HL-60/S4 treated with phorbol 12-myristate 13-acetate at 8.2 ng/mL for 4 days and 3 days (cell line): ENCODE measurements around the gene TP53I3.
"Not testable (repeated sequence)": the region's sequence is repeated elsewhere in the genome, so short reads cannot be mapped to it uniquely, and the experiment has no call there.

Experiments used
- in situ Hi-C: fragments of 300-500 bp; cut with MboI; formaldehyde crosslinking; loops from 2 replicates; pipeline ENCODE4 v1.15.0; 2022; ENCODE audit warnings: low sequenced_read_pairs

The TP53I3 gene, protein sequence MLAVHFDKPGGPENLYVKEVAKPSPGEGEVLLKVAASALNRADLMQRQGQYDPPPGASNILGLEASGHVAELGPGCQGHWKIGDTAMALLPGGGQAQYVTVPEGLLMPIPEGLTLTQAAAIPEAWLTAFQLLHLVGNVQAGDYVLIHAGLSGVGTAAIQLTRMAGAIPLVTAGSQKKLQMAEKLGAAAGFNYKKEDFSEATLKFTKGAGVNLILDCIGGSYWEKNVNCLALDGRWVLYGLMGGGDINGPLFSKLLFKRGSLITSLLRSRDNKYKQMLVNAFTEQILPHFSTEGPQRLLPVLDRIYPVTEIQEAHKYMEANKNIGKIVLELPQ

DNA sequence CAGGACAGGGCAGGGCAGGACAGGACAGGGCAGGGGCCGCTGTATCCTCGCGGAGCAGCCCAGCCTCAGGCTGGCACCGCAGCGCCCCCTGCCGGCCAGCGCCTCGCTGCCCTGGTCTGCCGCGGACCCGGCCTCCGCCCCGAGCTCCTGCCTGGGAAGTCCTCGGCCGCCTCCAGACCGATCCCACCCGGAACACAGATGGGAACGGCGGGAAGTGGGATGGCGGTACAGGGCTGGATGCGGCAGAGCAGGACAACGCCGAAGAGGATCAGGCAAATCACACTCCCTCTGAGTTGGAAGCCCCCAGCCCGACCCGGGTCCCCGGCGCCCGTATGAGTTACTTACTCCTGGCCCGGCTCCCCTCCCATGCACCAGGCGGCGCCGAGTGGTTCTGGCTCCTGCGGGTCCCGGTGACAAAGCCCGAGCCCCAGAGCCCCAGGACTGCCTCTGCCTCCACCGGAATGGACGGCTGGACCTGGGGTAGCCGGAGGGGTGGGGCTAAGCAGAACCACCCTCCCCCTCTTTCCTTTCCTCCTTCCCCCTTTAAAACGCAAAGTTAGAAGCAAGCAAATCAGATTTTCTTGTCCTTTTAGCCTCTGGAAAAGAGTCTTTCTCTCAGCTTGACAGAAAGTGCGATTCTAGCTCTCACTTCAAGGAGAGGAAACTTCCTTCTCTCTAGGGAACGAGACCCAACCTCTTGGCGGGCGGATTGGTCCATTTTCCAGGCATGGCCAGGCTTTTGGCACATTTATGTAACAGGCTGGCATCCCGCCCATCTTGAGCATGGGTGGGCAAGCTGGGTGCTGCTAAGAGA is at the start of gene TP53I3:
TP53I3 (minus strand) TSS at position 449 of the 814 bp plus-strand sequence. CDS start 508 bp downstream, outside the sequence.
- in situ Hi-C loops: no loop called here

DNA sequence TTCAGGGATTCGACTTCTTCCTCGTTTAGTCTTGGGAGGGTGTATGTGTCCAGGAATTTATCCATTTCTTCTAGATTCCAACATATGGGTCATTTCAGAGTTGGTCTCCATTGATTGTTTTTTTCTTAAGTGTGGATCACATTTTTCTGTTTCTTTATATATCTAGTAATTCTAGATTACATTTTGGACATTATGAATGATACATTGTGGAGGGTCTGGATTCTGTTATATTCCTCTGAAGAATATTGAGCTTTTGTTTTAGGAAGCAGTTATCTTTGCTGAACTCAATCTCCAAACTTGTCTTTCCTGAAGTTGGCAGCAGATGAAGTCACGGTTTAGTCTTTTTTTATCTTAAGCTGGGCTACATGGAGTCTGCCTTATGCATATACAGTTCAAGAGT is 47.9 kb upstream of the TP53I3 start:
- in situ Hi-C loops: no loop called here

DNA sequence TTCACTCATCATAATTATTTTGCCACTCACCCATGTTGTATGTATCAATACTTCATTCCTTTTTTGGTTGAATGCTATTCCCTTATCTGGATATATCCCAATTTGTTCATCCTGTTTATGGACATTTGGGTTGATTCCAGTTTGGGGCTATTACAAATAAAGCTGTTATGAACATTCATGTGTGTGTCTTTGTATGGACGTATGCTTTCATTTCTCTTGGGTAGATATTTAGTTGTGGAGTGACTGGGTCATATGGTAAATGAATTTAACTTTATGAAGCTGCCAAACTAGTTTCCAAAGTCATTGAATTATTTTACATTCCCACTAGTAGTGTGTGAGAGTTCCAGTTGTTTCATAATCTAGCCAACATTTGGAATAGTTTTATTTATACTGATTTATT is 41.3 kb upstream of the TP53I3 start:
- in situ Hi-C loops: no loop called here

DNA sequence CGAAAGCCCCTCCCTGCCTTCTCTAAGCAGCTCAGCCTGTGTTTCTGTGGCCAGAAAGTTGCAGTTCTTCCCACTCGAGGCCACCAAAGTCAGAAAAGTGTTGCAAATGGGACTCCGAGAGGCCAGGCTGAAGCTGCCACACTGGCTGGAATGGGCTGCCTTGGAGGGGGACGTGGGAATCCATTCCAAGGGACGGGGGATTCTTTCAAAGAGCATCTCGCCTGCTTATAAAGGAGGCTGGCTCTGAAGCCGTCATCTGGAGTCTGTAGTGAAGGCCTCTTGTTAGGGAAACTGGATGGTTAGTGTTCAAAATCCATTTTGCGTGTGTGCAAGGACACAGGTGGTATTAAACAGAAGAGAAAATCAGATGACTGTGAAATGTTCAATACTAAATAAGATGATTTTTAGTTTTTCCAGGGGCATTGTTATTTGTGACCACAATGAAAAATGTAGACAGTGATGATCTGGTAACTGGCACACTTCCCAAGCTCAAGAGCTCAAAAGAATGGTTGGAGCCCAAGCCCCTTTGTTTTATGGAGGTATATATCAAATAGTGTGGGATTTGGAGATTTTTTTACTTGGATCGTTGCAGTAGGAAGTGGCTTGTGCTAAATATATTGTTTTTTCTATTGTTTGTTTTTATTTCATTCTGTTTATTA is 39.4 kb upstream of the TP53I3 start:
- in situ Hi-C loops: no loop called here

DNA sequence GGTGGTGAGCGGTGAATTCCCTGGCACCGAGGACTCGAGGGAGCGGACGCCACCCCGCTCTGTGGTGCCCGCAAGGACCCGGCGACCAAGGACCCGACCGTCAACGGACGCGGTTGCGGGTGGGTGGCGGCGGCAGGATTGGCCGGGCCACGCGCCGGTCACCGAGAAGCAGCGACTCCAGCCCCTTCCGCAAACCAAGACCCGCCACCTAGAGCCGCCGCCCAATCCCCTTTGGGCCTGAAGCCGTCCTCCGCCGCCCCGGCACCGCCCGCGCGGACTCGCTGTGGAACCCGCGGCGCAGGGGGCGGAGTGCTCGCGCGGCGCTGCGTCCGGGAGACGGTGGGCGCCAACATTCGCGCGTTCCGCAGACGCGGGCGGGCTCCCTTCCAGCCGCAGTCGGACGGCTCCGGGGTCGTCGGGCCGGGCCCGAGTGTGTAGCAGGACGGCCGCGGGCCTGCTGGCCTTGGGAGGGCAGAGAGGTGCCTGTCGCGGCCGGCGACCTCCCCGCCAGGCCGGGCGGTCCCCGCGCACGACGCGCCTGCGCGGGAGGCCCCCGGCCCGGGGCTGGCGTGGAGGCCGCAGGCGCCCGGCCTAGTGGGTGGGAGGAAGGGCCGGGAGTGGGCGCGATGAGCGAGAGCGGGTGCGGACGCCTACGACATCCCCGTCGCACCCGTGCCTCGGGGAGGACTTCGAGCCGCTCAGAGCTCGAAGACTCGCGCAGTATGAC is 38.7 kb upstream of the TP53I3 start, which contains the start of the genes FAM228B and PFN4:
FAM228B (plus strand) TSS at position 275 of the 727 bp plus-strand sequence. CDS start 893 bp downstream, outside the sequence.
PFN4 (minus strand) TSS at position 140 of the 727 bp plus-strand sequence. CDS start 799 bp downstream, outside the sequence.
- in situ Hi-C loops: no loop called here

DNA sequence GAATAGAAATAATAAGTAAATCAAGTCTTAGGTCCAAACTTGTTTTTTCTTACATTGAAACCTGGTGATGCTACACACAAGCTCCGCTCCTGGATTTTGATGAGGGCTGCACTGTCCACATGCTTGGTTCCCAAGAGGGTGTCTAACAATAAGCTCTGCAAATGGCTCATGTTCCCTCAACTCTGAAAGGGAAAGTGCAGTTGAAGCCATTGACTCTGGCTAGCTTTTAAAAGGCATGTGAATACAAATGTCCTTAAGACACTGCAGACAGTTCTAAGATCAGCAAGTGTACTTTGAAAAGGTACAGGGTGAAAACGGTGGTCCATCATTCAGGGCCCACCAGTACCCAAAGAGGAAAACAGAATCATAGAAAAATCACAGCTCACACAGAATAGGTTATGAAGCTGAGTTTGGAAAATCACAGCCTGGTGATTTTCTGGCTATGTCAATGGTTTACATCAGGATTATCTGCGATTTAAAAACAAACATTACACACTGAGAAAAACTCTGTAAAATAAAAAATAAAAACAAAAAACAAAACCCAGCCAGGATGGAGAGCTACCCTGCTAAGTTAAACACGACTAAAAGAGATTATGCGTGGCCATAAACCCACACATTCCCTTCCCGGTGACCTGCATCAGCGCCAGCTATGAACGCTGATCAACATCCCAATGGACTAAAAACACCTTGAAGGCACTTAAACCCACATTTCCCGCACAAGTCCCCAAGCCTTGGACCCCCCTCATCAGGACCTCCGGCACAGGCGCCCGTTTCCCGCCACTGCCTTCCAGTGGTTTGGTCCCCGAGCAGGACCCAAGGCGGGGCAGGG is 37.9 kb upstream of the TP53I3 start:
- in situ Hi-C loops: no loop called here

DNA sequence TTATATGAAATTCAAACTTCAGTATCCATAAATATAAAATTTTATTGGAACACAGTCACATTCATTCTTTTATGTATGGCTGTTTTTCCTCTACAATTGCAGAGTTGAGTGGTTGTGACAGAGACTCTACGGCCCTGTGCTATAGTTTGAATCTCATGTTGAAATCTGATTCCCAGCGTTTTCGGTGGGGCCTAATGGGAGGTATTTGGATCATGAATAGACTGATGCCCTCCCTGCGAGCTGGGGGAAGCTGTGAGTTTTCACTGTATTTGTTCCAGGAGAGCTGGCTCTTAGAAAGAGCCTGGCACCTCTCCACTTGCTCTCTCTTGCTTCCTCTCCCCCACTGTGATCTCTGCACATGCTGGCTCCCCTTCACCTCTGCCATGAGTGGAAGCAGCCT is 36.8 kb upstream of the TP53I3 start:
- in situ Hi-C loops: no loop called here

DNA sequence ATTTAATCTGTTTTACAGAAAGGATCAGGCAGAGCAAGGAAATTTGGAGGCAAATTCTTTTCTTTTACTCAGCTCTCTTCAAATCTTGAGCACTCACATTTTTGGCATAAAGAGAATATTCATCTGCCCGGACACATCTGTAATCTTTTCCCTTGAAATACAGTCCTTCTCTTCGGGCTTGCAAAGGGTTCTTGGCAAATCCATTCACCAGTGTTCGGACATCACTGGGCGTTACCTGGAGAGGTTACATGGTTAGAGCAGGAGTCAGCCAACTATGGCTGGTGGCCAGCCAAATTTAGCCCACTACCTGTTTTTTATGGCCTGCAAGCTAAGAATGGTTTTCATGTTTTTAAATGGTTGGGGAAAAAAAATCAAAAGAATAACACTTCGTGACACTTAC is 36.4 kb upstream of the TP53I3 start:
- in situ Hi-C loops: no loop called here

DNA sequence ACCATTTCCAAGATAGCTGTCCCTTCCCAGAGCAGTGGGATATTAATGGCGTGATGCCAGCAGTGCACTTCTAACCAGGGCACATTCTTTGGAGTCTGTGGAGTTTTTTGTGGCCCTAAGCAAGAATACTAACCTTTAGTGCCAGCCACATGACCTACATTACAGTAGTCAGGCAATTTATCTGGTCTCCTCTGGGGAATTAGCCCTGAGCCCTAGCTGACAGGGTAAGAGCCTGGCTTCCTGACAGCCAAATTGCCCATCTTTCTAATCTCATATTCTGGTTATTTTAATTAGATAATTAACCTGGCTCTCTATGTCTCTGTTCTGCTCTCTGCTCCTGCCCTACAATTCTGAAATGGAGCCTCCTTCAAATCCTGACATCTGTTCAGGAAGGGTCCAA is 33.3 kb upstream of the TP53I3 start:
- in situ Hi-C loops: no loop called here

DNA sequence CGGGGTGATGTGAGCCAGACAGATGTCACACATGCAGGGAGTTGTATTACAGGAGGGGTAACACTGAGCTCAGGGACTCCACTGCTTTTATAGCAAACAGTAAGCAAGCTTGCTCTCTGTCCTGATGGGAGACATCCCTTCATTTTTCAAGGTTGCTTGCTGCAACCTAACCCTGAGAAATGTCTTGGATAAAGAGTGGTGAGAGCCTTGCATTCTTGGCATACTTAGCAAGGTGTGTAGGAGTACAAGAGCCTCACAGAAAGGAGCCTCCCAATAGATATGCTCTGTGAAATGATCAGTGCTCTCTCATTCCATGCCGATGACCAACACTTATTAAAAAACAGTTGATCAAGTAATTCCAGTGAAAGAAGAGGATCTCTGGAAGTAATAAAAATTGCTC is 30.4 kb upstream of the TP53I3 start:
- in situ Hi-C loops: no loop called here

DNA sequence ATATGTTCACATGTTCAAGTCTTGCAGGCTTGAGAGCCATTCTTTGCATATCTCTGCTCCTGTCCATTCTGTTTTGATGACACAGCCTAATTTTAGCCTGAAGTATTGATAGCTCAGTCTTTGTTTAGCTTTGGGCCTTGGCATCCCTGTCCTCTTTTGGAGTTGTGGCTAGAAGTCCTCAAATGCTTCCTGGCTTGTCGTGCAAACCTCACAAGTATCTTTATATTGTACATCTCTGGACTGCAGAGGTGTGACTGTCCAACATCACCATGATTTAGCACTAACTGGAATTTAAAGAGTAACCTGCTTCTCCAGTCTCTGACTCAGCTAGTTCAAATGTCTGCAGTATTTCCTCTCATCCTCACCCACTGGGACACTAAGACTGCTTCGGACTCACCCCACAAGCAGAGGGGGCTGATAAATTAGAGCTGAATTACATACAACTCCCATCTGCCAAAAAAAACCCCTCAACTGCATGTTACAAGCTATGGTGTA is 26.8 kb upstream of the TP53I3 start:
- in situ Hi-C loops: no loop called here

DNA sequence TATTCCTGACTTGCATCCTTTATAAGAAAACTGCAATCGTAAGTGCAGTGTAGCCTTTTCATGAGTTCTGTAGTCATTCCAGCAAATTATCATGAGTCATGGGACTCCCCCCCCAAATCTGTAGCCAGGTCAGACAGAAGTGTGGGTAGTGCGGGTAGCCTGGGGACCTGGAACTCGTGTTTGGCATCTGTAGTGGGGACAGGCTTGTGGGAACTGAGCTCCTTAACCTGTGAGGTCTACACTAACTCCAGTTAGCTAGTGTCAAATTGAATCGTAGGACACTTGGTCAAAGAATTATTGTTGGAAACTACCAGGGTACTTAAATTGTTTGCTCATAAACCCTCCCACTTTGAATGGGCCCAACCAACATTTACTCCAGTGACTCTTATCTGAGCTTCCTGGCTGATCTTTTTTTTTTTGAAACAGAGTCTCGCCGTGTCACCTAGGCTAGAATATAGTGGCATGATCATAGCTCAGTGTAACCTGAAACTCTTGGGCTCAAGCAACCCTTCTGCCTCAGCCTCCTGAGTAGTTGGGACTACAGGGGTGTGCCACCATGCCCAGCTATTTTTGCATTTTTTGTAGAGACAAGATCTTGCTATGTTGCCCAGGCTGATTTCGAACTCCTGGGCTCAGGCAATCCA is 26.1 kb upstream of the TP53I3 start:
- in situ Hi-C loops: no loop called here

DNA sequence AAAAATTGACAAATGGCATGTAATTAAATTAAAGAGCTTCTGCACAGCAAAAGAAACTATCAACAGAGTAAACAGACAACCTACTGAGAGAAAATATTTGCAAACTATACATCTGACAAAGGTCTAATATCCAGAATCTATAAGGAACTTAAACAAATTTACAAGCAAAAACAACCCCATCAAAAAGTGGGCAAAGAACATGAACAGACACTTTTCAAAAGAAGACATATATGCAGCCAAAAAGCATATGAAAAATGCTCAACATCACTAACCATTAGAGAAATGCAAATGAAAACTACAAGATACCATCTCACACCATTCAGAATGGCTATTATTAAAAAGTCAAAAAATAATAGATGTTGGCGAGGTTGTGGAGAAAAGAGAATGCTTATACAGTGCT is 24.8 kb upstream of the TP53I3 start:
- in situ Hi-C loops: not testable (repeated sequence)

DNA sequence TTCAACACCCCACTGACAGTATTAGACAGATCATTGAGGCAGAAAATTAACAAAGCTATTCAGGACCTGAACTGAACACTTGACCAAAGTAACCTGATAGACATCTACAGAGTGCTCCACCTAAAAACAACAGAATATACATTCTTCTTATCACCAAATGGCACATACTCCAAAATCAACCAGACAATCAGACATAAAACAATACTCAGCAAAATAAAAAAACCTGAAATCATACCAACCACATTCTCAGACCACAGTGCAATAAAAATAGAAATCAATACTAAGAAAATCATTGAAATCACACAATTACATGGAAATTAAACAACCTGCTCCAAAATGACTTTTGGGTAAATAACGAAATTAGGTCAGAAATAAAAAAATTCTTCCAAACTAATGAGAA is 22.7 kb upstream of the TP53I3 start:
- in situ Hi-C loops: no loop called here

DNA sequence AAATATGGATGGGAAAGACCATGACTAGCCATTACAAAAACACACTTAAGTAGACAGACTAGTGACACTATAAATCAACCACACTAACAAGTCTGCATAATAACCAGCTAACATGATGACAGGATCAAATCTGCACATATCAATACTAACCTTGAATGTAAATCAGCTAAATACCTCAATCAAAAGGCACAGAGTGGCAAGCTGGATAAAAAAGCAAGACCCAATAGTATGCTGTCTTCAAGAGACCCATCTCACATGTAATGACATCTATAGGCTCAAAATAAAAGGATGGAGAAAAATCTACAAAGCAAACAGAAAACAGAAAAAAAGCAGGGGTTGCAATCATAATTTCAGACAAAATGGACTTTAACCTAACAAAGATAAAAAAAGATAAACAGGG is 22.2 kb upstream of the TP53I3 start:
- in situ Hi-C loops: no loop called here

DNA sequence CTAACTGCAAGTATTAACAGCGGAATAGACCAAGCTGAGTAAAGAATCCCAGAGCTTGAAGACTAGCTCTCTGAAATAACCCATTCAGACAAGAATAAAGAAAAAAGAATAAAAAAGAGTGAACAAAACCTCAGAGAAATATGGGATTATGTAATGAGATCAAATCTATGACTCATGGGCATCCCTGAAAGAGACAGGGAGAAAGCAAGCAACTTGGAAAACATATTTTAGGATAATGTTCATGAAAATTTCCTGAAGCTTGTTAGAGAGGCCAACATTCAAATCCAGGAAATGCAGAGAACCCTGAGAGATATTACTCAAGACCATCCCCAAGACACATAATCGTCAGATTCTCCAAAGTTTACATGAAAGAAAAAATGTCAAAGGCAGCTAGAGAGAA is 21.2 kb upstream of the TP53I3 start:
- in situ Hi-C loops: no loop called here

DNA sequence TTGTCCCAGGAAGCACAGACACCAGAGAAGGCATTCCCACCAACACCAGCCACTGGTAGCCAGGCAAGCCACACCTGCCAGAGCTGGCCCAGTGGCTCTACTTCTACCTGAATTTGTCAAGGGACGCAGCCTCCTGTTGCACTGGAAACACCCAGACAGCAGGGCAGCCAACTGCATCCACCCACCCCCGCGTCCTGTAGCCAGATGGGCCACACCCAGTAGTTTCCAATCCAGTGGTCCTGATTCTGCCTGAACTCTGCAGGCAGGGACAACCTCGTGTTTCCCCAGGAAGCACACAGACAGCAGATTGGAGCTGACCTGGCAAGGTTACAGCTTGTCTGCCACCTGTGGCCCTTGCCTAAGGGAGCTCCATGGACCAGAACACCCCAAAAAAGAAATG is 20.3 kb upstream of the TP53I3 start:
- in situ Hi-C loops: no loop called here

DNA sequence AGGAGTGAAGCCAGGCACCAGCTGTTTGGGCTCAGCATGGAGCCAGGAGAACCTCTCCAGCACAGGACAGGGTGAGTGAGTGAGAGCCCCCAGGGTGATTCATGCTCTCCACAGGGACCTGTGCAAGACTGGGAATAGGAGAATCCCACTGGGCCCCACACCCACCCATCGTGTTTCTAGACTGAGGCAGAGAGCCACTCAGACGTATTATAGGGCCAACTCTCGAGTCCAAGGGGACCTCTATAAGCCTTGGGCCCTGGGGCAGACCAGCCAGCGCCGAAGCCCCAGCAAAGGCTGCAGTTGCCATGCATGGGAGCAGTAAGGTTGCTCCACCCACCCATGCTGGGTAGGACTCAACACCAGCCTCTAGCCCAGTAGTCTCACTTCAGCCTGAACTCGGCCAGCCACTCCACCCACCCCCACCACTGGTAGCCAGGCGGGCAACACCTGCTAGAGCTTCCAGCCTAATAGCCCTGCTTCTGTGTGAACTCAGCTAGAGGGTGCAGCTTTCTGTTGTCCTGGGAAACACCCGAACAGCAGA is 19.5 kb upstream of the TP53I3 start:
- in situ Hi-C loops: no loop called here

DNA sequence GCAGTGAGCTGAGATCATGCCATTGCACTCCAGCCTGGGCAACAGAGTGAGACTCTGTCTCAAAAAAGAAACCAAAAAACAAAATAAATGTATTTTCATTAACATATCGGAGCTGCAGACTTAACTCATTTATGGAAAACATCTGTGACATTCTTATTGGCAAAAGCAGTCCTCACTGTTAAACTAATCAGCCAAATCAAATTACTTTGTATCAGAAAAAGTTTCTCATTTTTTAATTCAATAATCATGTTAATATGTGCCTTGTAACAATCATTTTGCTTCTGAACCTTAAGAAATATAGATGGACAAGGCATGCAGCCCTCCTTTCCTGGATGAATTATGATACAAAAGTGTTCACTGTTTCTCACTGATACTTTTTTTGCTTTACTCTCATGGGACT is 18.0 kb upstream of the TP53I3 start:
- in situ Hi-C loops: no loop called here
